AG04449 (cell line): ENCODE data around the gene CTSF.

Experiments used
- CTCF ChIA-PET: fragments of 350-600 bp; formaldehyde crosslinking; extraction: SDS; loops from one replicate; lab custom pipeline; 2021; ENCODE audit warnings: antibody characterized with exemption; lab: Yijun Ruan, JAX
- POLR2A ChIA-PET: fragments of 400-600, 350-600 bp; formaldehyde crosslinking; extraction: SDS; loops from one replicate; lab custom pipeline; 2020; ENCODE audit warnings: antibody characterized with exemption, inconsistent platforms; lab: Yijun Ruan, JAX
- DNase-seq: peaks from one replicate; pipeline ENCODE4 v3.0.0-alpha.2; 2010; ENCODE audit warnings: low read depth, low spot score
- H3K4me3 ChIP-seq: 2 replicates; pipeline ENCODE4 v1.5.1; 2011; ENCODE audit warnings: low read depth, mild to moderate bottlenecking, control low read depth, low read length
- TF ChIP-seq, protein P1 (sequence below): IDR thresholded peaks from one replicate; pipeline ENCODE4 v1.5.1; 2011; ENCODE audit warnings: mild to moderate bottlenecking, moderate library complexity, low read length, control low read depth, inconsistent platforms; ENCODE audit not compliant: insufficient read depth; ENCODE audit errors: missing control alignments

CTSF gene

DNA sequence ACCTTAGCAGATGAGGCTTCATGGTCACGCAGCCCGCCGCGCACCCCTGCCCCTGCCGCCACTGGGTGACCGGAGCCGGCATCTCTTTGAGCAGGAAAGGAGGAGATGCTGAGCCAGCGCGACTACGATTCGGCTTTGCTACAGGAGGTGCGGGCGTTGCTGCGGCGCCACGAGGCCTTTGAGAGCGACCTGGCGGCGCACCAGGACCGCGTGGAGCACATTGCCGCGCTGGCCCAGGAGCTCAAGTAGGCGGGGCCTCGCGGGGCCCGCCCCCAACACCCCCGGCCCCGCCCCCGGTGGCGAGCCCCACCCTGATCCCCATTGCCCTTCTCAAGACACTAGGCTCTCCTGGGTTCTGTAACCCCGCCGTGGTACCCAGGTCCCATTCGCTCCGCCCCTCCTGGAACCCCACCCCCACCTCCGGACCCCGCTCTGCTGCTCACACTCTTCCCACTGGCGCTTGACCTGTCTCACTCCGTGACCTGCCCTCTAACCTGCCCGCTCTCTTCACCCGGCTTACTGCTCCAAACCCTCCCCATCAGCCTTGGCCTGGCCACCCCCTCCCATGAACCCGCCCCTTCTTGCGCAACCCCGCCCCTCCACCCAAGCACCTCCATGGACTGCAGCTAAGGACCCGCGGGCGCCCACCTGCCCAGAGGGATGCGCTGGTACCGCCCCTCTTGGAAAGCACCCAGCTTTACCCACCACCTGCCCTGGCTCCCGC lies 9.1 kb downstream of the CTSF start:
- POLR2A ChIA-PET: no interaction called here
- H3K4me3 ChIP-seq: no peak overlapping the region; the same call in 1 of the 2 replicates
- TF ChIP-seq, protein P1, sequence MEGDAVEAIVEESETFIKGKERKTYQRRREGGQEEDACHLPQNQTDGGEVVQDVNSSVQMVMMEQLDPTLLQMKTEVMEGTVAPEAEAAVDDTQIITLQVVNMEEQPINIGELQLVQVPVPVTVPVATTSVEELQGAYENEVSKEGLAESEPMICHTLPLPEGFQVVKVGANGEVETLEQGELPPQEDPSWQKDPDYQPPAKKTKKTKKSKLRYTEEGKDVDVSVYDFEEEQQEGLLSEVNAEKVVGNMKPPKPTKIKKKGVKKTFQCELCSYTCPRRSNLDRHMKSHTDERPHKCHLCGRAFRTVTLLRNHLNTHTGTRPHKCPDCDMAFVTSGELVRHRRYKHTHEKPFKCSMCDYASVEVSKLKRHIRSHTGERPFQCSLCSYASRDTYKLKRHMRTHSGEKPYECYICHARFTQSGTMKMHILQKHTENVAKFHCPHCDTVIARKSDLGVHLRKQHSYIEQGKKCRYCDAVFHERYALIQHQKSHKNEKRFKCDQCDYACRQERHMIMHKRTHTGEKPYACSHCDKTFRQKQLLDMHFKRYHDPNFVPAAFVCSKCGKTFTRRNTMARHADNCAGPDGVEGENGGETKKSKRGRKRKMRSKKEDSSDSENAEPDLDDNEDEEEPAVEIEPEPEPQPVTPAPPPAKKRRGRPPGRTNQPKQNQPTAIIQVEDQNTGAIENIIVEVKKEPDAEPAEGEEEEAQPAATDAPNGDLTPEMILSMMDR: no peak
- CTCF ChIA-PET: interaction anchor here (3.3 kb wide), 1 partner anchor 20 kb away, joined by 11 read pairs; no protein-coding TSS in a partner anchor
- no peak for DNase-seq

DNA sequence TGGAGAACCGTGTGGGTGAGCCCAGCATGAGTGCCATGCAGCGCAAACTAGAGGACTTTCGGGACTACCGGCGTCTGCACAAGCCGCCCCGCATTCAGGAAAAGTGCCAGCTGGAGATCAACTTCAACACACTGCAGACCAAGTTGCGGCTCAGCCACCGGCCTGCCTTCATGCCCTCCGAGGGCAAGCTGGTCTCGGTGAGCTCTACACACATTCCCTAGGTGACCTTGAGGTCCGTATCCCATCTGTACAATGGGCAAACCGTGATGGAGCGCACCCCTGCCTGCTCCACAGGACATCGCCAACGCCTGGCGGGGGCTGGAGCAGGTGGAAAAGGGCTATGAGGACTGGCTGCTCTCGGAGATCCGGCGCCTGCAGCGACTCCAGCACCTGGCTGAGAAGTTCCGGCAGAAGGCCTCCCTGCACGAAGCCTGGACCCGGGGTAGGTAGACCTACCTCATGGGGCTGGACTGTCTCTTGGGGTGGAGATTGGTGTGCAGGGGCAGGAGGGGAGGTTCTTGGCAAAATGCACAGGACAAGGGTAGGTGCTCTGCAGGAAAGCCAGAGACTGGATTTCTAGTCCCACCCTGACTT lies 10.6 kb downstream of the CTSF start:
- CTCF ChIA-PET: no interaction called here
- no peak for DNase-seq

DNA sequence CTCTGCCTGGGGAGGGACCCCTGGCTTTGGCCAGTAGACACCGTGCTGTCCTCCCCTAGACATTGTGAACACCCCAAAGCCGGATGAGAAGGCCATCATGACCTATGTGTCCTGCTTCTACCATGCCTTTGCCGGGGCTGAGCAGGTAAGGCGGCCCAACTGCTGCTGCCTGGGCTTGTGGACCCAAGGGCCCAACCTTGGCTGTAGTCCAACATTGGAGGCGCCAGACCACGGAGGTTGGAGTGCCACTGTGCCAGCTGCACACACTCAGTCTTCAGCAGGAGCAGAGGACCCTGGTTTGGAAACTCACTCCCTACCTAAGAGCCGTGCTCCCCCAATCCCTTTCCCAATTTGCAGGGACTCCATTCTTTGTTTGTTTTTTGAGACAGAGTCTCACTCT lies 12.3 kb downstream of the CTSF start:
- no peak overlapping the region for H3K4me3 ChIP-seq
- ChIA-PET CTCF (no interaction called here), POLR2A (no interaction called here)
- TF ChIP-seq, protein P1: no peak
- DNase-seq: no peak

More for the DNA sequence above, 10.6 kb downstream of the CTSF start:
- POLR2A ChIA-PET: no interaction called here
- TF ChIP-seq, protein P1: no peak
- no peak overlapping the region for H3K4me3 ChIP-seq

DNA sequence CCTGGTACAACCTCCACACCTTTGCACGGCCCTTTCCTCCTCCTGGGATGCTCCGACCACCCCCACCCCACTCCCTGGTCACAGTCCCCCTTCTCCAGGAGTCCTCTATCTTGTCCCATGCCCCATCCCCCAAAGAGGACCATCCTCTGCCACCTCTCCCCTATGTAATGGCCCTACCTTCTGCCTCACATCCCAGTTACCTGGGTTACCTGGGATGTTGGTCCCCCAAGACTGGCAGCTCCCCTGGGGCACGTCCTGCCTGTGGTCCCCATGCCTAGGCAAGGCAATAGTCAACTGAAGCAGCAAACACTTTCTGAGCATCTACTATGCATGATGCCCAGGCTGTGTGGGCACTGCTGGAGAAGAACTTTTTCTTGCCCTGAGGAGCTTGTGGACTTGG lies 13.0 kb downstream of the CTSF start:
- DNase-seq: no peak
- POLR2A ChIA-PET: no interaction called here
- no peak overlapping the region for H3K4me3 ChIP-seq
- CTCF ChIA-PET: interaction anchor here (1.2 kb wide), 1 partner anchor 14 kb away, joined by 3 read pairs; no protein-coding TSS in a partner anchor
- TF ChIP-seq, protein P1: no peak

DNA sequence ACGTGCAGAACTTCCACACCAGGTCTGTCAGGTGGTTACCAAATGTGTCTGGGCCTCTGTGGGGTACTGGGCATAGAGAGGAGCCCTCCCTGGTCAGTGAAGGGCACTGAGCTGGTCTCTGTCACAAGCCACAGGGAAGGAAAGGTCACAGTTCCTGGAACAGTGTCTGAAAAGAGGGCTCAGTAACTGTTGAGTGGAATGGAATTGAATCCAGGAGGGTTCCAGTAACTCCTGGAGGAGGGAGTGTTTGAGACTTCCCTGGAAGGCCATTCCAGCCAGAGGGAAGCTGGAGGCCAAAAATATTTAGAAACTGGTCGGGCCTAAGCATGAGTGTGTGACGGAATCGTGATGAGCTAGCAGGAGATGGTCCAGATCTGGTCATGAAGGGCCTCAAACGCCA lies 13.8 kb downstream of the CTSF start:
- POLR2A ChIA-PET: no interaction called here

GRCh38 chr11:66550887-66551286 lies 17.5 kb downstream of the CTSF start:
- TF ChIP-seq, protein P1: no peak
- no peak overlapping the region for H3K4me3 ChIP-seq
- DNase-seq: no peak
- CTCF ChIA-PET: no interaction called here
- POLR2A ChIA-PET: no interaction called here

More for the DNA sequence above, 13.8 kb downstream of the CTSF start:
- CTCF ChIA-PET: interaction anchor here (1.2 kb wide), 1 partner anchor 14 kb away, joined by 3 read pairs; no protein-coding TSS in a partner anchor
- DNase-seq: no peak
- H3K4me3 ChIP-seq: no peak overlapping the region
- TF ChIP-seq, protein P1: no peak
